ENCODE measurements around the gene MSL1. TPM values are rescaled to one million over a fixed set of nuclear protein-coding genes. Genes with fewer than 3 reads are reported as not detected.

Gene MSL1
- total RNA-seq, 1 donor from 2014 or later, result 86.8 TPM

DNA sequence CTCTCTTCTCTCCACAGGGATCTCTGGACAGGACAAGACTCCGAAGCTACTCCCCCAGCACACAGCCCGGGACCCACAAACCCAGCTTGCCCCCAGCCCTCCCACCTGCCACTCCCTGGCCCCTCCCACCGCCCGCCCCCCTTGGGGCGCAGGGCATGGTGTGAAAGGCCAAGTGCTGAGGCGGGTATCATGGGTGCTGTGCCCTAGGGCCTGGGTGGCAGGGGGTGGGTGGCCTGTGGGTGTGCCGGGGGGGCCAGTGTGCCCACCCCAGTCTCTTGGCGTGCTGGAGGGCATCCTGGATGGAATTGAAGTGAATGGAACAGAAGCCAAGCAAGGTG is 47.6 kb upstream of the MSL1 start:
- TF ChIP-seq, protein P1, sequence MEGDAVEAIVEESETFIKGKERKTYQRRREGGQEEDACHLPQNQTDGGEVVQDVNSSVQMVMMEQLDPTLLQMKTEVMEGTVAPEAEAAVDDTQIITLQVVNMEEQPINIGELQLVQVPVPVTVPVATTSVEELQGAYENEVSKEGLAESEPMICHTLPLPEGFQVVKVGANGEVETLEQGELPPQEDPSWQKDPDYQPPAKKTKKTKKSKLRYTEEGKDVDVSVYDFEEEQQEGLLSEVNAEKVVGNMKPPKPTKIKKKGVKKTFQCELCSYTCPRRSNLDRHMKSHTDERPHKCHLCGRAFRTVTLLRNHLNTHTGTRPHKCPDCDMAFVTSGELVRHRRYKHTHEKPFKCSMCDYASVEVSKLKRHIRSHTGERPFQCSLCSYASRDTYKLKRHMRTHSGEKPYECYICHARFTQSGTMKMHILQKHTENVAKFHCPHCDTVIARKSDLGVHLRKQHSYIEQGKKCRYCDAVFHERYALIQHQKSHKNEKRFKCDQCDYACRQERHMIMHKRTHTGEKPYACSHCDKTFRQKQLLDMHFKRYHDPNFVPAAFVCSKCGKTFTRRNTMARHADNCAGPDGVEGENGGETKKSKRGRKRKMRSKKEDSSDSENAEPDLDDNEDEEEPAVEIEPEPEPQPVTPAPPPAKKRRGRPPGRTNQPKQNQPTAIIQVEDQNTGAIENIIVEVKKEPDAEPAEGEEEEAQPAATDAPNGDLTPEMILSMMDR (IDR thresholded peaks at IDR 0.05), result no peak
- H3K4me3 Mint-ChIP-seq (ENCODE audit: unreplicated experiment), result no peak overlapping the region
- no peak for DNase-seq (ENCODE audit: extremely low spot score, unreplicated experiment)
- peak overlapping the region; percentile 80 for H3K27ac Mint-ChIP-seq (ENCODE audit: unreplicated experiment)
- H3K9me3 Mint-ChIP-seq (ENCODE audit: unreplicated experiment), result no peaks in the 10 kb centered on the region
- no peaks in the 10 kb centered on the region for H3K27me3 Mint-ChIP-seq (ENCODE audit: unreplicated experiment)
- peaks cover 7% of the 10 kb centered on the region for H3K36me3 Mint-ChIP-seq (ENCODE audit: unreplicated experiment)
- H3K4me1 Mint-ChIP-seq (ENCODE audit: unreplicated experiment), result peaks cover 69% of the 10 kb centered on the region

- DNase-seq (ENCODE audit: extremely low spot score, unreplicated experiment), result no peak
- Mint-ChIP-seq H3K4me1 (ENCODE audit: unreplicated experiment) (peaks cover 62% of the 10 kb centered on the region), H3K9me3 (ENCODE audit: unreplicated experiment) (no peaks in the 10 kb centered on the region), H3K27me3 (ENCODE audit: unreplicated experiment) (no peaks in the 10 kb centered on the region), H3K4me3 (ENCODE audit: unreplicated experiment) (no peak overlapping the region), H3K27ac (ENCODE audit: unreplicated experiment) (peak overlapping the region; percentile 83), H3K36me3 (ENCODE audit: unreplicated experiment) (peaks cover 7% of the 10 kb centered on the region)
- TF ChIP-seq, protein P1 (IDR thresholded peaks at IDR 0.05), result no peak
Measured at GRCh38 chr17:40074871-40075200, 46.9 kb upstream of the MSL1 start.

DNA sequence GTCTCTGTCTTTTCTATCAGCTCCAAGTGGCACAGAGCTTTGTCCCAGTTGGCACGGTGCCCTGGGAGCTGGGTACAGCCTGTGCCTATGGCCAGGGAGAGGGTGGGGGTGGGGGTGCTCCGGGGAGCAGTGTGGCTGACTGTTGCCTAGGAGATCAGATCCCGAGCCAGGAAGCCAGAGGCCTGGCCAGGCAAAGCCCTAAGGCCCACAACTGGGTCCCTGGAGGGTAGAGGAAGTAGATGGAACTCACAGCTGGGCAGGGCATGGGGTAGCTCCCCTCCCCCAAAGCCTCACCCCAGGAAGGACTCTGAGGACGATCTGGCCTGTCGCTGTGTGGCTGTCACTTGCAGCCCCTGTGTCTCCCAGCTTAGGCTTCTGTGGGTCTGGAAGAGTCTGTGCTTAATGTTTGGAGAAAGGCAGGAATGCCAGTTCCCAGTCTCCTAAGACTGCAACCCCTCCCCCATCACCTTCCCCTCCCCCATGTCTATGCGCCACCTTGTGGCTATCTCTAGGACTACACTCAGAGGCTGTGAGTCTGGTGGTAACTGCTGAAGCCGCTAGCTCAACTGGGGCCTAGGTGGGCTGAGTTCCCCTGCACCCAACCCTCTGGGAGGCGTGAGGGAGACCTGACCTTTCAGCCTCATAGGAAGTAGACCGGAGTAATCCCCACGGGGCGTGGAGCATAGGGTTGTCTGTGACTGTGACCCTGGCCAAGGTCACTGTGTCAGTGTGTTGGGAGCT is 46.4 kb upstream of the MSL1 start:
- no peaks in the 10 kb centered on the region for H3K9me3 Mint-ChIP-seq (ENCODE audit: unreplicated experiment)
- DNase-seq (ENCODE audit: extremely low spot score, unreplicated experiment), result peak; percentile 90
- H3K4me3 Mint-ChIP-seq (ENCODE audit: unreplicated experiment), result peak overlapping the region; percentile 47
- peak overlapping the region; percentile 83 for H3K27ac Mint-ChIP-seq (ENCODE audit: unreplicated experiment)
- H3K27me3 Mint-ChIP-seq (ENCODE audit: unreplicated experiment), result no peaks in the 10 kb centered on the region
- TF ChIP-seq, protein P1 (IDR thresholded peaks at IDR 0.05), result peak; percentile 86
- H3K36me3 Mint-ChIP-seq (ENCODE audit: unreplicated experiment), result peaks cover 7% of the 10 kb centered on the region
- peaks cover 57% of the 10 kb centered on the region for H3K4me1 Mint-ChIP-seq (ENCODE audit: unreplicated experiment)

DNA sequence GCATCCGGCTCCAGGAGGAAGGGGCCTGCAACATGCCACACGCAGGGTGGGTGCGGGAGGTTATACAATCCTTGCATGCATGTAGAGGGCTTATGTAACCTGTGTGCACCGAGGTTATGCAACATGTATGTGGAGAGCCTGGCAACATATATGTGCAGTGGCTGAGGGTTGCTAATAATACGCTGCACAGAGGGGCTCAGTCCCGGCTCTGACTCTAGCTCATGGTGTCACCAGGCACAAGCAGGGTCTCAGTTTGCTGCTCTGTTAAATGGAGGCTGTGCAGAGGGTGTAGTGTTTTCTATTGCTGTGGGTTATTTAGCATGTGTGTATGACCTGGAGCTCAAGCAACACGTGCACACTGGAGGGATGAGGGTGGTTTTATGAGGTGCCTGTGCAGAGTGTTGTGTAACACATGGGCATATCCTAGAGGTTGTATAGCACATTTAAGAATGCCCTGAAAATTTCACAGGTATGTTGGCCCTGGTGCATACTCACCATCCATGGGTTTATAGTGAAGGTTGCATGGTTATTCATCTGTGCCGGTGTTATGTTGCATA is 45.8 kb upstream of the MSL1 start:
- peaks cover 51% of the 10 kb centered on the region for H3K4me1 Mint-ChIP-seq (ENCODE audit: unreplicated experiment)
- no peaks in the 10 kb centered on the region for H3K9me3 Mint-ChIP-seq (ENCODE audit: unreplicated experiment)
- H3K27ac Mint-ChIP-seq (ENCODE audit: unreplicated experiment), result peak overlapping the region; percentile 83
- peak overlapping the region; percentile 47 for H3K4me3 Mint-ChIP-seq (ENCODE audit: unreplicated experiment)
- no peaks in the 10 kb centered on the region for H3K27me3 Mint-ChIP-seq (ENCODE audit: unreplicated experiment)
- peaks cover 8% of the 10 kb centered on the region for H3K36me3 Mint-ChIP-seq (ENCODE audit: unreplicated experiment)
- no peak for DNase-seq (ENCODE audit: extremely low spot score, unreplicated experiment)
- TF ChIP-seq, protein P1 (IDR thresholded peaks at IDR 0.05), result no peak

- Mint-ChIP-seq H3K4me1 (ENCODE audit: unreplicated experiment) (peaks cover 45% of the 10 kb centered on the region), H3K36me3 (ENCODE audit: unreplicated experiment) (peaks cover 8% of the 10 kb centered on the region), H3K27me3 (ENCODE audit: unreplicated experiment) (no peaks in the 10 kb centered on the region), H3K4me3 (ENCODE audit: unreplicated experiment) (no peak overlapping the region), H3K27ac (ENCODE audit: unreplicated experiment) (no peak overlapping the region), H3K9me3 (ENCODE audit: unreplicated experiment) (no peaks in the 10 kb centered on the region)
- DNase-seq (ENCODE audit: extremely low spot score, unreplicated experiment), result no peak
- TF ChIP-seq, protein P1 (IDR thresholded peaks at IDR 0.05), result no peak
Measured at GRCh38 chr17:40076591-40076990, 45.2 kb upstream of the MSL1 start.

Measured in osteocyte (in vitro differentiated cells).